Osteoblast (primary cell): Measurements from ENCODE around the gene MPRIP. TPM values are rescaled to one million over a fixed set of nuclear protein-coding genes. Genes with fewer than 3 reads are reported as not detected.

Source experiments
- DNase-seq: peaks from one replicate; pipeline ENCODE4 v3.0.0; 2011; ENCODE audit warnings: low spot score, mixed read lengths; ENCODE audit not compliant: insufficient read length; ENCODE audit errors: missing footprints
- H2AFZ ChIP-seq: 2 replicates; pipeline ENCODE4 v1.6.0; 2011; ENCODE audit warnings: mild to moderate bottlenecking, low read length
- H3K27ac ChIP-seq: 2 replicates; pipeline ENCODE4 v1.5.1; 2011; ENCODE audit warnings: mild to moderate bottlenecking, low read depth, low read length, moderate library complexity
- H3K27me3 ChIP-seq: 2 replicates; pipeline ENCODE4 v1.6.0; 2012; ENCODE audit warnings: mild to moderate bottlenecking, control low read depth, inconsistent platforms, low read length, moderate library complexity; ENCODE audit not compliant: insufficient read depth
- H3K36me3 ChIP-seq: 2 replicates; pipeline ENCODE4 v1.5.1; 2011; ENCODE audit warnings: mild to moderate bottlenecking, low read length, control low read depth, moderate library complexity; ENCODE audit not compliant: insufficient read depth
- H3K4me1 ChIP-seq: 2 replicates; pipeline ENCODE4 v1.5.1; 2011; ENCODE audit warnings: mild to moderate bottlenecking, low read length, control low read depth, moderate library complexity; ENCODE audit not compliant: insufficient read depth
- H3K4me2 ChIP-seq: 2 replicates; pipeline ENCODE4 v1.6.0; 2011; ENCODE audit warnings: mild to moderate bottlenecking, low read length; ENCODE audit not compliant: insufficient read depth
- H3K4me3 ChIP-seq: fragments of 200-600 bp; sonication (generic); 3 replicates; pipeline ENCODE4 v1.5.1; 2012; ENCODE audit warnings: mild to moderate bottlenecking, low read length, inconsistent platforms; ENCODE audit not compliant: insufficient read depth
- H3K79me2 ChIP-seq: 2 replicates; pipeline ENCODE4 v1.6.0; 2012; ENCODE audit warnings: mild to moderate bottlenecking, low read length, control low read depth, inconsistent platforms; ENCODE audit not compliant: insufficient read depth
- H3K9me3 ChIP-seq: 2 replicates; pipeline ENCODE4 v1.5.1; 2011; ENCODE audit warnings: low read depth, low read length, control low read depth
- H4K20me1 ChIP-seq: 2 replicates; pipeline ENCODE4 v1.6.0; 2012; ENCODE audit warnings: mild to moderate bottlenecking, low read length, control low read depth; ENCODE audit not compliant: insufficient read depth
- total RNA-seq: library from RNA; depleted of rRNA; stranded (reverse); fragments of >200 nt; gene quantifications from 2 replicates; pipeline ENCODE4 v1.2.3, GENCODE V29; 2012
- TF ChIP-seq, protein P1 (sequence below): IDR thresholded peaks from 2 replicates; pipeline ENCODE4 v1.5.1; 2011; ENCODE audit warnings: mild to moderate bottlenecking, low read depth, low read length, moderate library complexity; ENCODE audit errors: extremely low read depth

MPRIP gene
- total RNA-seq, 1 donor: 149 TPM

- Histone ChIP-seq H3K4me2 (peak overlapping the region; percentile 66), H2AFZ (no peak overlapping the region), H3K79me2 (peaks cover 11% of the 10 kb centered on the region), H4K20me1 (peaks cover 14% of the 10 kb centered on the region), H3K27me3 (no peaks in the 10 kb centered on the region), H3K4me1 (peaks cover 58% of the 10 kb centered on the region), H3K9me3 (no peaks in the 10 kb centered on the region), H3K36me3 (peaks cover 63% of the 10 kb centered on the region), H3K4me3 (peak overlapping the region; percentile 4), H3K27ac (peak overlapping the region; percentile 93)
- TF ChIP-seq, protein P1, sequence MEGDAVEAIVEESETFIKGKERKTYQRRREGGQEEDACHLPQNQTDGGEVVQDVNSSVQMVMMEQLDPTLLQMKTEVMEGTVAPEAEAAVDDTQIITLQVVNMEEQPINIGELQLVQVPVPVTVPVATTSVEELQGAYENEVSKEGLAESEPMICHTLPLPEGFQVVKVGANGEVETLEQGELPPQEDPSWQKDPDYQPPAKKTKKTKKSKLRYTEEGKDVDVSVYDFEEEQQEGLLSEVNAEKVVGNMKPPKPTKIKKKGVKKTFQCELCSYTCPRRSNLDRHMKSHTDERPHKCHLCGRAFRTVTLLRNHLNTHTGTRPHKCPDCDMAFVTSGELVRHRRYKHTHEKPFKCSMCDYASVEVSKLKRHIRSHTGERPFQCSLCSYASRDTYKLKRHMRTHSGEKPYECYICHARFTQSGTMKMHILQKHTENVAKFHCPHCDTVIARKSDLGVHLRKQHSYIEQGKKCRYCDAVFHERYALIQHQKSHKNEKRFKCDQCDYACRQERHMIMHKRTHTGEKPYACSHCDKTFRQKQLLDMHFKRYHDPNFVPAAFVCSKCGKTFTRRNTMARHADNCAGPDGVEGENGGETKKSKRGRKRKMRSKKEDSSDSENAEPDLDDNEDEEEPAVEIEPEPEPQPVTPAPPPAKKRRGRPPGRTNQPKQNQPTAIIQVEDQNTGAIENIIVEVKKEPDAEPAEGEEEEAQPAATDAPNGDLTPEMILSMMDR: no peak
- DNase-seq: peak; percentile 77
Observed at GRCh38 chr17:17151541-17151940, 109.3 kb downstream of the MPRIP start.

GRCh38 chr17:17151962-17152361 lies 109.7 kb downstream of the MPRIP start:
- Histone ChIP-seq H3K9me3 (no peaks in the 10 kb centered on the region), H4K20me1 (peaks cover 18% of the 10 kb centered on the region), H3K36me3 (peaks cover 63% of the 10 kb centered on the region), H3K4me1 (peaks cover 62% of the 10 kb centered on the region), H3K79me2 (peaks cover 12% of the 10 kb centered on the region), H3K4me3 (peak overlapping the region; percentile 4), H3K4me2 (peak overlapping the region; percentile 66), H3K27me3 (no peaks in the 10 kb centered on the region), H3K27ac (peak overlapping the region; percentile 93), H2AFZ (no peak overlapping the region)
- TF ChIP-seq, protein P1: no peak
- DNase-seq: peak; percentile 96

DNA sequence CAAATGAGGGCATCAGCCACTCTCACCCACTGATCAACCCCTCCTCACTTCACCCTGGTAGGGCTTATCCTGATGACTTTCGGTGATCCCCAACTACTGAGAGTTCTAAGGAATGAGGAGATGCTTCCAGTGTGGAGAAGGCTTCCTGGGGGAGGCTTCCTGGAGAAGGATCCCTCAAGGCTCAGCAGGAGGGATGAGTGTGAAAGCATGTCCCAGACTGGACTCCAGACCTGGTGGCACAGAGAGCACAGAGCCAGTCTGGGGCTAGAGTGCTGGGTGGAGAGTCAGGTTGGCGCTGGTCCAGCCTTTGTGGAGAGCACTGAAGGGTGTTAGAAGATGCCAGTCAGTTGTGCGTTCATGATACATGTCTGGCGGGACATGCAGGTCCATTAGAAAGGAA lies 110.1 kb downstream of the MPRIP start:
- Histone ChIP-seq H3K4me2 (peak overlapping the region; percentile 12), H3K36me3 (peaks cover 64% of the 10 kb centered on the region)
- TF ChIP-seq, protein P1: no peak

DNA sequence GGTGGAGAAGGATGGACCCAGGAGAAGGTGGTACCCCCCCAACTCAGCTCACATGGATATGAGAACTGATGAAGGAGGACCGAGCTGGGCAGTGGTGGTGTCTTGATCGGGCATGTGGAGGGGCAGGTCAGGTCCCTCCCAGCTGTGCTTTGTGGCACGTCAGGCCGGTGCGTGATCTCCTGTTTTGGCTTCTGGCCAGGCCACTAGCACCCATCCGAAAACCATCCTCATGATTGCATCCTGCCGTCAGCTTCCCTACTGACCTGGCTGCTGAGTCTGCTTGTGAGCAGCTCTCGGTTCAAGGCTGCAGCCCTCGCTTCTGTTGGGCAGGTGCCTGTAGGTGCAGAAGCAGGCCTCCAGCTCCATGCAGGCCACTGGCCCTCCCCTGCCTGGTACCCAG lies 110.8 kb downstream of the MPRIP start:
- Histone ChIP-seq H3K4me3 (no peak overlapping the region), H2AFZ (no peak overlapping the region), H3K79me2 (peaks cover 14% of the 10 kb centered on the region), H3K4me1 (peaks cover 59% of the 10 kb centered on the region), H3K9me3 (no peaks in the 10 kb centered on the region), H3K27me3 (no peaks in the 10 kb centered on the region), H3K27ac (peak overlapping the region; percentile 93), H4K20me1 (peaks cover 15% of the 10 kb centered on the region), H3K4me2 (no peak overlapping the region), H3K36me3 (peaks cover 61% of the 10 kb centered on the region)
- TF ChIP-seq, protein P1: no peak
- peak; percentile 54 for DNase-seq

More for the DNA sequence above, 110.1 kb downstream of the MPRIP start:
- Histone ChIP-seq H4K20me1 (peaks cover 17% of the 10 kb centered on the region), H3K9me3 (no peaks in the 10 kb centered on the region), H3K4me3 (no peak overlapping the region), H3K27ac (peak overlapping the region; percentile 93), H2AFZ (no peak overlapping the region), H3K79me2 (peaks cover 15% of the 10 kb centered on the region), H3K4me1 (peaks cover 64% of the 10 kb centered on the region), H3K27me3 (no peaks in the 10 kb centered on the region)
- DNase-seq: peak; percentile 60
